GM20431 (cell line): ENCODE measurements around the gene LTBP3.

Experiments
- in situ Hi-C: fragments of 300-500 bp; cut with MseI, MboI; formaldehyde crosslinking; loops from one replicate; pipeline ENCODE4 v1.15.0; 2020; ENCODE audit warnings: low sequenced_read_pairs; ENCODE audit not compliant: unreplicated experiment

Gene LTBP3

GRCh38 chr11:65499713-65500386 lies 58.3 kb downstream of the LTBP3 start:
- in situ Hi-C loops = no loop called here

DNA sequence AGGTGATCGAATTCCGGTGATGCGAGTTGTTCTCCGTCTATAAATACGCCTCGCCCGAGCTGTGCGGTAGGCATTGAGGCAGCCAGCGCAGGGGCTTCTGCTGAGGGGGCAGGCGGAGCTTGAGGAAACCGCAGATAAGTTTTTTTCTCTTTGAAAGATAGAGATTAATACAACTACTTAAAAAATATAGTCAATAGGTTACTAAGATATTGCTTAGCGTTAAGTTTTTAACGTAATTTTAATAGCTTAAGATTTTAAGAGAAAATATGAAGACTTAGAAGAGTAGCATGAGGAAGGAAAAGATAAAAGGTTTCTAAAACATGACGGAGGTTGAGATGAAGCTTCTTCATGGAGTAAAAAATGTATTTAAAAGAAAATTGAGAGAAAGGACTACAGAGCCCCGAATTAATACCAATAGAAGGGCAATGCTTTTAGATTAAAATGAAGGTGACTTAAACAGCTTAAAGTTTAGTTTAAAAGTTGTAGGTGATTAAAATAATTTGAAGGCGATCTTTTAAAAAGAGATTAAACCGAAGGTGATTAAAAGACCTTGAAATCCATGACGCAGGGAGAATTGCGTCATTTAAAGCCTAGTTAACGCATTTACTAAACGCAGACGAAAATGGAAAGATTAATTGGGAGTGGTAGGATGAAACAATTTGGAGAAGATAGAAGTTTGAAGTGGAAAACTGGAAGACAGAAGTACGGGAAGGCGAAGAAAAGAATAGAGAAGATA lies 59.0 kb downstream of the LTBP3 start, which contains the start of gene MALAT1:
Gene MALAT1 (plus strand): TSS at position 69 of the 736 bp plus-strand sequence.
- in situ Hi-C loops = no loop called here

DNA sequence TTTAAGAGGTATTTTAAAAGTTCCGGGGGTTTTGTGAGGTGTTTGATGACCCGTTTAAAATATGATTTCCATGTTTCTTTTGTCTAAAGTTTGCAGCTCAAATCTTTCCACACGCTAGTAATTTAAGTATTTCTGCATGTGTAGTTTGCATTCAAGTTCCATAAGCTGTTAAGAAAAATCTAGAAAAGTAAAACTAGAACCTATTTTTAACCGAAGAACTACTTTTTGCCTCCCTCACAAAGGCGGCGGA lies 59.5 kb downstream of the LTBP3 start:
- in situ Hi-C loops = no loop called here

- in situ Hi-C loops = no loop called here
Observed at GRCh38 chr11:65498042-65498726, 60.0 kb downstream of the LTBP3 start.

- in situ Hi-C loops = no loop called here
Observed at GRCh38 chr11:65497141-65498041, 60.8 kb downstream of the LTBP3 start.

DNA sequence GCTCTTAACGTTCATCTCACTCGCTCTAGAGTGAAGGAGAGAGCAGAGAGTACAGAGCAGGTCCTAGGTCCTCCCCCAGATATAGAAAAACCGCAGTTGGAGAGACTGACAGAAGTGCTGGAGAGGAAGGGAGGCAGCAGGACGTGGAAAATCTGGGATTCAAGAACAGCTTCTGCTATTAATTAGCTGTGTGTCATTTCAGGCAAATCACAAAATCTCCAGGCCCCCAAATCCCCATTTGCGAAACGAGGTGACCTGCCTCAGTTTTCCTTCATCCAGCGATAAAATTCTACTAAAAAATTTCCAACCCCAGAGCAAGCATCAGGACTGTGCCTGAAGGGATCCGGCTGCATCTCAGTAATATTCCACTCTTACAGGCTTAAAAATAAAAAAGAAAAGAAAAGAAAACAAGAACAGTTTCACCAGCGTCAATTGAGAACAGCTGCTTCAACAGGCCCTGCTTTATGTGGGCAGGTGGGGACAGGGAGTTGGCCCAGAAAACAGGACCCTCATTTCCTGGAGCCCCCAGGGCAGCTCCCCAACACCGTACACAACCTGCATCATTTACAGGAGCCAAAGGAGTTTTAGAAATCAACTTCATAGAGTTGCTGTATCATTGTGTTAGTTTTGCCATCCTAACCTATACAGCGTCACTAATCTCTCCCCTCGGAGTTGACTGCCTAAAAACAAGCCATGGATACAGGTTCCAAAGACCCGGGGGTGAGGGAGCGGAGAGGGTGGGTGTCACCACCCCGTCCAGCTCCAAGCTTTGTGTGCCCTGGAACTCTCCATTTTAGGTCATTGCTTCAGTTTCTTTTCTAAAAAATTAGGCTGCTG lies 61.6 kb downstream of the LTBP3 start:
- in situ Hi-C loops = no loop called here

DNA sequence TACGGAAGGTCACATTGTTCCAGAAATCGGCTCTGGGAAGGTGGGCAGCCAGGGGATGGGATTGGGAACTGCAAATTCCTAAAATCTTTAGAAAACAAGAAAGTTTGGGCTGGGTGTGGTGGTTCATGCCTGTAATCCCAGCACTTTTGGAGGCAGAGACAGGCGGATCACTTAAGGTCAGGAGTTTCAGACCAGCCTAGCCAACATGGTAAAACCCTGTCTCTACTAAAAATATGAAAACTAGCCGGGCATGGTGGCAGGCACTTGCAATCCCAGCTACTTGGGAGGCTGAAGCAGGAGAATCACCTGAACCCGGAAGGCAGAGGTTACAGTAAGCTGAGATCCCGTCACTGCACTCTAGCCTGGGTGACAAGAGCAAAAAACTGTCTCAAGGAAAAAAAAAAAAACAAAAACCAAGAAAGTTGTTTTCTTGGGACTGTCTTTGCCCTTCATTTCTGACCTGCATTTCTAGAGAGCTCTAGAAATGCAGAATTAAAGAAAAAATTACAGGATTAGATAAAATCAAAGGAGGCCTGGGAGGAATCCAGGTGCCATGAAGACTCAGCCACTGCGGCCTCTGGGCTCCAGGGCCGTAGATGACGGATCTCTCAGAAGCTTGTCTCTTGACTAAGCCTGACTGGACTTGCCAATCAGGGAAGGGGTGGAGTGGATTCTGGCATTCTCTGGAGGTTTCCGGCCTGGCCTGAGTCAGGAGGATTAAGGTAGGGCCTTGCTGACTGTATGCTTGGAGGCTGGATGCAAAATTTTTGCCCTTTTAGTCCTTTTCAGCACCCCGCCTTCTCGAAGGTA lies 64.6 kb downstream of the LTBP3 start:
- in situ Hi-C loops = no loop called here

DNA sequence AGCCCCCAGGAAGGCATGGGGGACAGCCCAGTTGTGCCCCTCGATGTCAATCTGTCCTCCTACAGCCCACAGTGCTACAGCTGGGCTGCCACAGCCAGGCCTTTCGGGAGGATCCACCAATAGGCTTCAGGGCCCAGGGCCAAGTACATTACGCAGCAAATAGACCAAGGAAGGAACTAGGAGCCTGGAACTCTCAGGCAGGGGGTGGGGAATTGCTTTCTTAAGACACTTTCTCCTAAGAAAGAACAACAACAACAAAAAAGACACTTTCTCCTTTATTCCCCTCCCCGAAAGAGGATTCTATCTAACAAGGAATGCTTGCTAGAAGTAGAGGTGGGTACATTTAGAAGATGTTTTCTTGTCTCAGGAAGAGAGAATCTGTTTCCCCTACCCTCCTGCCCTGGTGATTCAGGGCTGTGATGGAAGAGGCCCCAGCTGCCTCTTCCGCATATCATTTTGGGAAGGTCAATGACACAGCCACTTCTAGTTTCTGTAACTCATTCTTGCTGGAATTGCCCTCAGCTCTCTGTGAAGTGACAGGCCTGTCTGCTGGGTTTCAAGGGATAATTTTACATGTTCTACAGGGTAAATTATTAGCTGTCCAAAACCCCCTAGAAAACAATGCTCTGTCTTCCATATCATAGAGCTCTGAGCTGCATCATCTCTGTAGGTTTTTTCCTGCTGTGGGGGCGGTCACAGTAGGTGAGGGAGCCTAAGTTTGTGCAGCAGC lies 65.4 kb downstream of the LTBP3 start:
- in situ Hi-C loops = no loop called here

GRCh38 chr11:65492387-65492636 lies 65.8 kb downstream of the LTBP3 start:
- in situ Hi-C loops = no loop called here

DNA sequence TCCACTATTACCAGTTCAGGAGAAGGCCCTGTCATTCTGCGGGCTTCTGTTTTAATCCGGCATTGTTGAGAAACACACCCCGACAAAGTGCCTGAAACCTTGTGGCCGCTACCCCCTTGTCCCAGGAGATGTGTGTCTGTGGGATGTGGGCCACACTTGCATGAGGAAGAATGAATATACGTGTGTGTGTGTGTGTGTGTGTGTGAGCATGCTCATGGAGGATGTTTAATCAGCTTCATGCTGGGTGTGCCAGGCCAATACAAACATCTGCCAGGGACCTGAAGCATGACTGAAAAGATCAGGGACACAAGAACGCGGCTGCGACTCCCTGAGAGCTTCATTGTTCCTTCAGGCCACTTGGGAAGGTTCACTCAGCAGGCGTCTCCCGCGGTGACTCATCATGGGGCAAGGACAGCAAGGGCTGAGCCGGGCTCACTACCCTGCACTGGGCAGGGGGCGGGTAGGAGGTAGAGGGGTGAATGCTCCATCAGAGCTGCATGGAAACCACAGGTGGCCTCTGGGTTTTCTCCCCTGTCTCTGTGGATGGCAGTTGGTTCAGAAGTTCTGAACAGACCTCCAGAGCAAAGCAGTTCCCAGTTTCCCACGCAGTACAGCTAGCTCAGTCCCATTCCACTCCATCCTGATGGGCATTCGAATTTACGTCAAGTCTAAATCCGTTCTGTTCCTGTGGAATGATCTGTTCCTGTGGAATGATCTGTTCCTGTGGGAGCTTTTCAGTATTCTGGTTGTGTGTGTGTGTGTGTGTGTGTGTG lies 66.4 kb downstream of the LTBP3 start:
- in situ Hi-C loops = no loop called here

- in situ Hi-C loops = no loop called here
Observed at GRCh38 chr11:65491163-65491465, 67.0 kb downstream of the LTBP3 start.

- in situ Hi-C loops = no loop called here
Observed at GRCh38 chr11:65489706-65490320, 68.3 kb downstream of the LTBP3 start.

DNA sequence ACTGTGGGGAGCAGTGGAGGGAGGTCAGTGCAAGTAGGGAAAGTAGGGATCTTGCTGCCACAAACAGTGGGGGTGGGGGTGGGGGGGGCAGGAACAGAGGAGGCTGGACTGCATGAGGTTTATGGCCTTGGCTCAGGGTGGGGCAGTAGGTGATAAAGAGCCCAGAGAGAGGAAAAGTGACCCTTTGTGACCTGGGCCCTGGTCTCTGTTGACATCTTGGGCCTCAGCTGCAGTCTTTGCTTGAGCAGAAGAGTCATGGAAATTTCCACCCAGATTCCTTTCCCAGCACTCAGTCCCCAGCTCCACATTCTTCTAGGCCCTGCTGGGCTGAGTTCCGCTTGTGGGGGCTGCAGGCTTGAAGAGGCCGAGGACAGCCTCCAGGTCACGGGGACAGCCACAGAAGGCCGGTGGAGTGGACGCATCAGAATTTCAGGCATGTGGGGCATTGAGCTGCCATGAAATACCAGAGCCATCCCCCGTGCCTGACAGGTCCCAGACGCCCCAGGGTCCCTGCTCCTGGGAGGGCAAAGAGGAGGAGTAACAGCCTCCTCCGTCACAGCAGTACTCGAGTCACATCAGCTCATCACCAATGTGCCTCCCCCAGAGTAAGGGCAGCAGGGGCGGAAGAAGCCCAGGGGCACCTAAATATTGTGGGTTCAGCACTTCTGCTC lies 69.0 kb downstream of the LTBP3 start:
- in situ Hi-C loops = no loop called here
